Stimulated activated CD4-positive, alpha-beta T cell treated with anti-CD3 and anti-CD28 coated beads, Interleukin-2, amount 100 ng/mL, for 24 hours (primary cell): Measurements from ENCODE around the gene MPZL1.
"Not testable (repeated sequence)": the region's sequence is repeated elsewhere in the genome, so short reads cannot be mapped to it uniquely, and the experiment has no call there.

Experiments used
- DNase-seq, 2 donors: peaks; one replicate each; pipeline ENCODE4 v3.0.0-alpha.2; 2020

MPZL1 gene

DNA sequence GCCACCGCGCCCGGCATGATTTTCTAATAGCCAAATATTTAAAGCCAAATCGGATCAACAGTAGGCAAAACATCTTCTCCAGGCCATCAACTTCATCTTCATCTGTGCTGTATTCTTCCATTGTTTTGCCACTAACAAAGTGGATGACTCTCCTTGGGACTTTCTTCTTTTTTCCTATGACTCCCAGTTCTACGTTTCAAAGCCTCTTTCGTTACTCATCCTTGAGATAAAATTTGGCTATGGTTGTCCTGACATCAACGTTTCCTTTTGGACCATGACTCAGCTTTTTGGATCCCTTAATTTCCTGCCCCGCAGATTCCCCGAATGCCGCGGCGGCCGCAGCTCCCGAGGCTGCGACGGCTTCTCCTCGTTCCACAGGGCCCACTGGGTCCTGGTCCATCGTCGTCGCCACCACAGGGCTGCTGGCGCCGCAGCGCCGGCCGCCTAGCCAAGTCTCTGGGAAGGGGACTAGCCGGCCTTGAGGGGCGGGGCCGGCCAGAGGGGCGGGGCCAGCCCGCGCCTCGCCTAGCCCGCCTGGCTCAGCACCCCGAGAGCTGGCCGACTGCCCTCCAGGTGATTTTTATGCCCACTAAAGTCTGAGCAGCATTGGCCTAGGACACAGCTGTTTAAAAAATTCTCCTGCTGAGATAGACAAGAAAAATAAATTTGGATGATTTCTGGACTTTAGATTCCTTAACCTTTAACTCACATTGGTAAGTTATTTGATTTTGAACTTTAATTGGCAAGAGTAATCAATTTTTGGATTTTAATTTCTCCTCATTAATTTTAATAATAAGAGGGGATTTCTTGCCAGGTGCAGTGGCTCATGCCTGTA is 98.3 kb downstream of the MPZL1 start:
- DNase-seq = peak; percentile 20 to 52

DNA sequence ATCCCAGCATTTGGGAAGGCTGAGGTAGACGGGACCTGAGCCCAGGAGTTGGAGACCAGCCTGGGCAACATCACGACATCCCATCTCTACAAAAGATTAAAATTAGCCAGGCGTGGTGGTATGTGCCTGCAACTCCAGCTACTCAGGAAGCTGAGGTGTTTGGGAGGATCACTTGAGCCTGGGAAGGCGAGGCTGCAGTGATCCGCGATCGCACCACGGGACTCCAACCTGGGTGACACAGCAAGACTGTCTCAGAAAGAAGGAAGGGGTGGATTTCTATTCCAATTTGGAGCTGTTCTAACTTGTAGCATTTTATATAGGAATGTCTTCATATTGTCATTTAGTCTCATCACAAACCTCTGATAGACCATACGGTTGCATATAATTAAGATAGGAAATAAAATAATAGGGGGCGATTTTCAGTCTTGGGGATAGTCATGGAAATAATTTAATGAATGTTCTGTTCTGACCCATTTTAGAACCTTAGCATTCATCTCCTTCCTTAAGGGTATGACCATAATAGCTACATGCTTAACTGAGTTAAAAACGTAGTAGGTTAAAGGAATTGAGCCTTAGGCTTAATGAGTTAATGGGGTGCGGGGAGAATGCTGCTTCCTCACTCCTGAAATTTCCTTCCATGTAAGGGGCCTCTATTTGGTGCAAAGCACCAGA is 99.0 kb downstream of the MPZL1 start:
- DNase-seq = no peak

DNA sequence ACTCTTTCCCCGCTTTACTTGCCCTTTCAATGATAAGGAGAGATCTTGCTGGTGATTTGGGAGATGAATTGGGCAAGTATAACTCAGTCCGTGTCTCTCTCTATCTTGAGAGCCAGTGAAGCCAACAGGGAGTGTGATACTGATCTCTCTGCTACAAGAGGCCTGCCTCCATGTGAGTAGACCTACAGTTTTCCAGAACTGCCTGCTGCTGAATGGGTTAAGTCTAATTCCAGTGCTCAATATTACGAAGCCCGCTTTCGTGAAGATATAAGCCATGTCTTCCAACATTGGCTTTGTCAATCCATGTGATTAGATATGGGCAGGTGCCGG is 99.5 kb downstream of the MPZL1 start:
- DNase-seq = no peak

GRCh38 chr1:167821969-167822685 is 100.3 kb downstream of the MPZL1 start:
- DNase-seq = no peak

DNA sequence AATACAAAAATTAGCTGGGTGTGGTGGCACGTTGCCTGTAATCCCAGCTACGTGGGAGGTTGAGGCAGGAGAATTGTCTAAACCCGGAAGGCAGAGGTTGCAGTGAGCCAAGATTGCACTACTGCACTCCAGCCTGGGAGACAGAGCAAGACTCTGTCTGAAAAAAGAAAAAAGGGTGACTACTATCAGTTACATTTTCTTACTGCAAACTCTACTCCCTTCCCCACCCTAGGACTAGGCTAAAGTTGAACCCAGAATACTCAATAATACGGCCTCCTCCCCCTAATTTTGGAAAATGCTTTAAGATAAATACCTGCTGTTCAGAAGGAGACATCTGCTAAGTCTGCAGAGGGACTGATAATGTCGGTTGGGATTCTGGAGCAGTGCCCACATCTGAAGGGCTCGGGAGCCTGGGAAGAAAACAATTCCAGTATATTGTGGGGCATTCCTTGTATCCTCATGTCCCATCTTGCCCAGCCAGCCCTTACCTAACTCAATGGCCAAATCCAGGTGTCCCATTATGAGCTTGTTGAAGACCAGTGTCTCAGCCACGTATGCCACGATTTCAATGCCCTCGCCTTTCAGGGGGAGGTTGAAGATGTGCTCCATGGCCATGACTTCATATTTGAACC is 102.5 kb downstream of the MPZL1 start:
- no peak for DNase-seq

DNA sequence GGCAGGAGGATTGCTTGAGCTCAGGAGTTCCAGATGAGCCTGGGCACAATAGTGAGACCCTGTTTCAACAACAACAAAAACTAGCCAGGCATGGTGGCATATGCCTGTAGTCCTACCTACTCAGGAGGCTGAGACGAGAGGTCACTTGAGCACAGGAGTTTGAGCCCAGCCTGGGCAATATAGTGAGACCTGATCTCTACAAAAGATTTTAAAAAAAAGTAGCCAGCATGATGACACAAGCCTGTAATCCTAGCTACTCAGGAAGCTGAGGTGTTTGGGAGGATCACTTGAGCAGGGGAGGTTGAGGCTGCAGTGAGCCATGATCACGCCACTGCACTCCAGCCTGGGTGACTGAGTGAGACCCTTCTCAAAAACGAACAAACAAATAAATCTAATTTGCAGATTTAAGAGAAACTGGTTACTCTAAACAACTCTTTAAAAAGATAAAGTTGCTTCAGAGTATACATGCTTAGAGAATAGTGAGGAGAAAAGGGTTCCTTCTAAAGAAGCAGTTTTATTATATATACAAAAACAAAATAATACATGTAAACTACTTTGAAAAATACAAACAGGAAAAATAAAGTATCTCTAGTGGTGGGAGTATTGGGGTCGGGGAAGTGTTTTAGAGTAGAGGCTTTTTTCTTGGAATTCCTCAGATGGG is 103.8 kb downstream of the MPZL1 start:
- no peak for DNase-seq

GRCh38 chr1:167826127-167826526 is 104.3 kb downstream of the MPZL1 start:
- DNase-seq = no peak

DNA sequence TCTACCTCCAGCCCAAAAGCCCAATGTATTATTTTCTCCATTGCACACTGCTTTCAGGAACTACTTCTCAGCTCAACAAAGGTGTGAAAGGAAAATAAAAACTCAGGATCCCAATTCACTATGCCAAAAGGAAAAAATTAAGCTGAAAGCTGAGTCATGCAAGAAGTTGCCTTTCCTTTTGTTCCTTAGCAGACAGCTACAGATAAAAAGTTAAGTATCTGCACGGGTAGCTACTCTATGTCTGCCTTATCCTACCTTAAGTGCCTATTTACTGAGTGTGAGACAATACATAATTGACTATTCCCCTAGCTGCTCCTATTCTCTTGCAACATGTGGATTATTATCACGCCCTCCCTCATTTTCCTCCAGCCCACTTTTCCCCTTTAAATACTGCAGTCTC is 108.1 kb downstream of the MPZL1 start:
- no peak for DNase-seq

GRCh38 chr1:167830668-167831067 is 108.9 kb downstream of the MPZL1 start:
- not testable (repeated sequence) for DNase-seq

GRCh38 chr1:167832693-167833092 is 110.9 kb downstream of the MPZL1 start:
- no peak for DNase-seq

GRCh38 chr1:167833904-167834303 is 112.1 kb downstream of the MPZL1 start:
- DNase-seq = no peak

DNA sequence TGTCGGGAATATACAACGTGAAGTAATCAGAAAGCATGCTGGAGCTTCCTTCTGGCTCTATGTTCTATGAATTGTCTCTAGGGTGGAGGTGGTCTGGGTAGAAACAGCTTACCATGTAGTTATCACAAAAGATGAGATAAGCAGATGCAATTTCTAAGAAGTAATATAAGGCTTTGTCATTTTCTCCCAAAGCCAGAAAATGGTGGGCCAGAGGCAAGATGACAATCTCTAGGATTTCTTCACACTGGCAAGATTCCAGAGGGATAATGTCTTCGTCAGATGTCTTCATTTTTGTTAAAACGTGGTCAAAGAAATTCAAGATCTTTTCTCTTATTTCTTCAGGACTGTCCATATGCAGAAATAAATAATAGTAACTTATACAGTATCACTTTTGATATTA is 114.4 kb downstream of the MPZL1 start:
- DNase-seq = no peak

- no peak for DNase-seq
Observed at GRCh38 chr1:167837326-167837725, 115.5 kb downstream of the MPZL1 start.

DNA sequence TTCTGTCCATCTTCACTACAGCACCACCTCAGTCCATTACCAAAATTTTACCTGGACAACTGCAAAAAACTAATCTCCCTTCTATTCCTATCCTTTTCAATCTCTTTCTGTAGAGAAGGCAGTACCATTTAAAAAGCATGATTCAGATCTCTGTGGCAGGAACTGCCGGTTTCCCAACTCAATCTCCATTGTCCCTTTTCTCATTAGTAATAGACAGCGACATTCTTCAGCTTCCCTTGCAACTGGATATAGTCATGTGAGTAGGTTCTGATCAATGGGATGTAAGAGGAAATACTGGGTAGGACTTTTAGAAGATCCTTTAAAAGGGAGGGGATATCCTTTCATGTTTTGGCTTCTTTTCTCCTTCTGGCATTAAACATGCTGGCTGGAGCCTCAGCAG is 117.2 kb downstream of the MPZL1 start:
- no peak for DNase-seq
